HepG2 (cell line): ENCODE results near the gene FASTK. TPM values are rescaled to one million over a fixed set of nuclear protein-coding genes. Genes with fewer than 3 reads are reported as not detected.
A peak's percentile ranks its signal among the peaks of the same experiment; 100 is the strongest.

ENCODE experiments used
- ATF3 ChIP-seq: sonication (generic); formaldehyde crosslinking; IDR thresholded peaks from 2 replicates; pipeline ENCODE4 v1.4.0; 2020; ENCODE audit warnings: missing genetic modification reagents
- DZIP1 ChIP-seq: sonication (generic); formaldehyde crosslinking; IDR thresholded peaks from 2 replicates; pipeline ENCODE4 v1.5.0; 2020; ENCODE audit warnings: mild to moderate bottlenecking, missing genetic modification reagents
- FOXA3 ChIP-seq: IDR thresholded peaks from 2 replicates; pipeline ENCODE4 v1.6.1; 2016; ENCODE audit warnings: missing genetic modification reagents, missing compliant biosample characterization
- FOXK1 ChIP-seq: sonication (generic); formaldehyde crosslinking; IDR thresholded peaks from 2 replicates; pipeline ENCODE4 v1.4.0; 2020; ENCODE audit warnings: low read depth, missing genetic modification reagents, borderline replicate concordance
- GATAD1 ChIP-seq: IDR thresholded peaks from 2 replicates; pipeline ENCODE4 v1.6.1; 2016; ENCODE audit warnings: missing genetic modification reagents, missing compliant biosample characterization
- KLF6 ChIP-seq: IDR thresholded peaks from 2 replicates; pipeline ENCODE4 v1.8.0; 2016; ENCODE audit warnings: missing biosample characterization, missing genetic modification reagents
- PCBP2 ChIP-seq: fragments of 200-400 bp; formaldehyde crosslinking; optimal IDR thresholded peaks from 2 replicates; pipeline ENCODE3; 2018; ENCODE audit warnings: low read length, low read depth; ENCODE audit not compliant: poor library complexity, severe bottlenecking
- POGK ChIP-seq: sonication (generic); formaldehyde crosslinking; conservative IDR thresholded peaks from 2 replicates; pipeline ENCODE4 v1.8.0; 2022; ENCODE audit warnings: mild to moderate bottlenecking, moderate library complexity, missing genetic modification reagents
- POLR2A ChIP-seq, 2 experiments: IDR thresholded peaks; 2 replicates each; pipeline ENCODE4 v1.6.1; 2011; ENCODE audit warnings: low read depth in 2 of 2, low read length in 2 of 2, mild to moderate bottlenecking in 1 of 2, moderate library complexity in 1 of 2; ENCODE audit not compliant: insufficient read depth in 1 of 2
- REL ChIP-seq: sonication (generic); formaldehyde crosslinking; conservative IDR thresholded peaks from 2 replicates; pipeline ENCODE4 v1.8.0; 2022; ENCODE audit warnings: mild to moderate bottlenecking, missing genetic modification reagents, moderate library complexity
- RFX1 ChIP-seq: fragments of 450-650 bp; IDR thresholded peaks from 2 replicates; pipeline ENCODE4 v1.6.1; 2017
- RFX3 ChIP-seq: IDR thresholded peaks from 2 replicates; pipeline ENCODE4 v1.6.1; 2016; ENCODE audit warnings: missing biosample characterization, missing genetic modification reagents
- SRY ChIP-seq: sonication (generic); formaldehyde crosslinking; IDR thresholded peaks from 2 replicates; pipeline ENCODE4 v1.8.0; 2022; ENCODE audit warnings: mild to moderate bottlenecking, missing genetic modification reagents
- TFE3 ChIP-seq: IDR thresholded peaks from 2 replicates; pipeline ENCODE4 v1.6.1; 2016
- ZBTB20 ChIP-seq: sonication (generic); formaldehyde crosslinking; IDR thresholded peaks from 2 replicates; pipeline ENCODE4 v1.8.1; 2023; ENCODE audit warnings: missing genetic modification reagents, low read depth, mild to moderate bottlenecking, borderline replicate concordance
- ZEB1 ChIP-seq: IDR thresholded peaks from 2 replicates; pipeline ENCODE4 v1.6.1; 2012; ENCODE audit warnings: mild to moderate bottlenecking, low read depth, inconsistent platforms; ENCODE audit not compliant: insufficient replicate concordance
- ZFAT ChIP-seq: sonication (generic); formaldehyde crosslinking; conservative IDR thresholded peaks from 2 replicates; pipeline ENCODE4 v1.8.1; 2023; ENCODE audit warnings: missing genetic modification reagents, inconsistent platforms
- ZIK1 ChIP-seq: sonication (generic); formaldehyde crosslinking; IDR thresholded peaks from 2 replicates; pipeline ENCODE4 v1.5.0; 2020; ENCODE audit warnings: mild to moderate bottlenecking, low read depth, missing genetic modification reagents, borderline replicate concordance
- ZNF10 ChIP-seq: sonication (generic); formaldehyde crosslinking; IDR thresholded peaks from 2 replicates; pipeline ENCODE4 v1.4.0; 2020; ENCODE audit warnings: mild to moderate bottlenecking, low read depth, missing genetic modification reagents, borderline replicate concordance
- ZNF3 ChIP-seq: IDR thresholded peaks from 2 replicates; pipeline ENCODE4 v1.7.0; 2017; ENCODE audit warnings: inconsistent platforms
- ZNF383 ChIP-seq: sonication (generic); formaldehyde crosslinking; IDR thresholded peaks from 2 replicates; pipeline ENCODE4 v1.4.0; 2020; ENCODE audit warnings: missing genetic modification reagents, mild to moderate bottlenecking, borderline replicate concordance
- ZNF564 ChIP-seq: sonication (generic); formaldehyde crosslinking; IDR thresholded peaks from 2 replicates; pipeline ENCODE4 v1.8.1; 2023; ENCODE audit warnings: mild to moderate bottlenecking, missing genetic modification reagents
- ZNF724P ChIP-seq: sonication (generic); formaldehyde crosslinking; IDR thresholded peaks from 2 replicates; pipeline ENCODE4 v1.8.0; 2022; ENCODE audit warnings: missing genetic modification reagents, borderline replicate concordance
- ZNF792 ChIP-seq: IDR thresholded peaks from 2 replicates; pipeline ENCODE4 v1.6.1; 2016
- polyA plus RNA-seq, 8 experiments: library from polyadenylated mRNA; depleted of rRNA in 3 of 8; stranded (reverse) in 7 of 8; unstranded in 1 of 8; fragments of >200 nt; fragmentation: Illumina TruSeq in 4 of 8; extraction: Trizol in 4 of 8; gene quantifications; 2 replicates each; pipeline versions ENCODE4 v1.2.1 to v1.2.3, GENCODE V29; 2011 to 2016; ENCODE audit warnings: low read depth in 4 of 8, missing spikeins in 1 of 8, mixed read lengths in 1 of 8; ENCODE audit not compliant: insufficient read depth in 1 of 8
- total RNA-seq, 5 experiments: library from RNA; depleted of rRNA; stranded (reverse); fragments of >200 nt; fragmentation: Illumina TruSeq; extraction: Trizol; gene quantifications; 2 replicates each; pipeline ENCODE4 v1.2.3, GENCODE V29; 2016; ENCODE audit warnings: low read depth in 1 of 5

Gene FASTK
- total and polyA plus RNA-seq, 2 of the 13 experiments (the other 11 are each of a cell fraction or from before 2014, with no cell fraction given): 52.9 to 55.7 TPM

GRCh38 chr7:151087245-151088018, 6.8 kb upstream of the FASTK start (continued):
- TF ChIP-seq ZNF10 (CRISPR knock-in tag) (no peak), ZBTB20 (CRISPR knock-in tag) (no peak), ZFAT (CRISPR knock-in tag) (no peak), FOXA3 (CRISPR knock-in tag) (0 out of 2 replicates have a peak, but pooled peaks have one; percentile 3), TFE3 (CRISPR knock-in tag) (no peak; the same call in 1 of the 2 replicates), POGK (CRISPR knock-in tag) (no peak), ZIK1 (no peak), ZNF383 (CRISPR knock-in tag) (no peak), GATAD1 (CRISPR knock-in tag) (no peak), KLF6 (CRISPR knock-in tag) (no peak), POLR2A (IDR thresholded peaks at IDR 0.05; ENCODE audit: insufficient read depth in 1 of 2, low read depth in 2 of 2, low read length in 2 of 2) (no peak; a peak in 1 of 4 replicates), PCBP2 (no peak), RFX3 (CRISPR knock-in tag) (no peak), FOXK1 (CRISPR knock-in tag) (no peak), RFX1 (no peak), SRY (CRISPR knock-in tag) (no peak), DZIP1 (CRISPR knock-in tag) (no peak; the same call in 1 of the 2 replicates), ATF3 (CRISPR knock-in tag) (no peak), ZEB1 (no peak), ZNF724P (CRISPR knock-in tag) (no peak), ZNF792 (CRISPR knock-in tag) (no peak; the same call in 1 of the 2 replicates), ZNF564 (CRISPR knock-in tag) (no peak; the same call in 1 of the 2 replicates), REL (no peak), ZNF3 (no peak)
